Breast epithelium (tissue), 4 donors: Measurements from ENCODE around the gene KRTAP4-9. TPM values are rescaled to one million over a fixed set of nuclear protein-coding genes. Genes with fewer than 3 reads are reported as not detected.
"Not testable (repeated sequence)": the region's sequence is repeated elsewhere in the genome, so short reads cannot be mapped to it uniquely, and the experiment has no call there.

Experiments used
- DNase-seq, 2 donors: peaks; one replicate each; pipeline ENCODE4 v3.0.0-alpha.2; 2019; ENCODE audit warnings: low spot score in 2 of 2
- H3K27ac ChIP-seq, 2 donors: fragments of 200-600 bp; sonication (generic) in 1 of 2; one replicate each; pipeline ENCODE4 v1.5.1; 2016 to 2019; ENCODE audit warnings: mild to moderate bottlenecking in 1 of 2
- H3K27me3 ChIP-seq, 2 donors: fragments of 200-600 bp; sonication (generic) in 1 of 2; one replicate each; pipeline versions ENCODE4 v1.5.1 to v1.6.0; 2017 to 2019; ENCODE audit warnings: control low read depth in 1 of 2, mild to moderate bottlenecking in 1 of 2
- H3K36me3 ChIP-seq: fragments of 200-600 bp; one replicate; pipeline ENCODE4 v1.5.1; 2019
- H3K4me1 ChIP-seq, 2 donors: fragments of 200-600 bp; sonication (generic); one replicate each; pipeline ENCODE4 v1.5.1; 2016 to 2019; ENCODE audit warnings: control low read depth in 1 of 2
- H3K4me3 ChIP-seq, 3 donors: fragments of 200-600 bp; sonication (generic); 1 replicate in 2 of 3; 2 replicates in 1 of 3; pipeline ENCODE4 v1.5.1; 2016 to 2019; ENCODE audit warnings: mild to moderate bottlenecking in 3 of 3, moderate library complexity in 2 of 3
- H3K9me3 ChIP-seq, 2 donors: fragments of 200-600 bp; sonication (generic) in 1 of 2; one replicate each; pipeline ENCODE4 v1.5.1; 2016 to 2019; ENCODE audit warnings: control low read depth in 1 of 2
- POLR2A ChIP-seq: fragments of 450-650 bp; IDR thresholded peaks from one replicate; pipeline ENCODE4 v1.6.1; 2016; ENCODE audit warnings: antibody characterized with exemption, mild to moderate bottlenecking, moderate library complexity
- POLR2AphosphoS5 ChIP-seq, 3 donors: sonication (generic); formaldehyde crosslinking; IDR thresholded peaks; one replicate each; pipeline ENCODE4 v1.6.1; 2017; ENCODE audit warnings: antibody characterized with exemption in 3 of 3
- intact Hi-C: fragments of 100-400 bp; cut with DNase I; formaldehyde crosslinking; loops from one replicate; pipeline ENCODE4 v1.15.1; 2023; ENCODE audit warnings: low total_unique reads
- total RNA-seq, 3 donors: library from RNA; depleted of rRNA; stranded (reverse); fragments of >200 nt; gene quantifications; one replicate each; pipeline ENCODE4 v1.1.0, GENCODE V29; 2016
- TF ChIP-seq, protein P1 (sequence below), 3 donors: fragments of 450-650 bp; IDR thresholded peaks; one replicate each; pipeline ENCODE4 v1.5.1; 2016 to 2017; ENCODE audit warnings: antibody characterized with exemption in 3 of 3, mild to moderate bottlenecking in 3 of 3, moderate library complexity in 3 of 3

KRTAP4-9 gene
- total RNA-seq, 3 donors from 2014 or later, result not detected

DNA sequence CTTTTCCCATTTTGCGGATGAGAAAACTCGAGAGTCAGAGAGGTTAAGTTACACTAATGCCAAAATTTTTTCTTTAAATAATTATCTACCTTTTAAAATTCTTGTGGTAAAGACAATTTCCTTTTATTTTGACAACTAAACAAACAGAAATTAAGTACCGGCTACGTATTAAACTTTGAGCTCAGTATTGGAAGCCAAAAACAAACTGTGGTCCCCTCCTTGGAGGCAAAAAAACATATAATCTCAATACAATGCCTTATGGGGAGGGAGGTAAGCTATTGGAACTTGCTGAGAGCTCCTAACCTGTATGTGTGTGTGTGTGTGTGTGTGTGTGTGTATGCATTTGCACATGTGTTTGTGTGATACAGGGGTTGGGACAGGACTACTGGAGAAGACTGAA is 41.7 kb upstream of the KRTAP4-9 start:
- Histone ChIP-seq H3K27ac (no peak overlapping the region), H3K9me3 (no peaks in the 10 kb centered on the region), H3K27me3 (no peaks in the 10 kb centered on the region), H3K4me3 (no peak overlapping the region), H3K36me3 (no peaks in the 10 kb centered on the region), H3K4me1 (no peaks in the 10 kb centered on the region)
- TF ChIP-seq, protein P1, sequence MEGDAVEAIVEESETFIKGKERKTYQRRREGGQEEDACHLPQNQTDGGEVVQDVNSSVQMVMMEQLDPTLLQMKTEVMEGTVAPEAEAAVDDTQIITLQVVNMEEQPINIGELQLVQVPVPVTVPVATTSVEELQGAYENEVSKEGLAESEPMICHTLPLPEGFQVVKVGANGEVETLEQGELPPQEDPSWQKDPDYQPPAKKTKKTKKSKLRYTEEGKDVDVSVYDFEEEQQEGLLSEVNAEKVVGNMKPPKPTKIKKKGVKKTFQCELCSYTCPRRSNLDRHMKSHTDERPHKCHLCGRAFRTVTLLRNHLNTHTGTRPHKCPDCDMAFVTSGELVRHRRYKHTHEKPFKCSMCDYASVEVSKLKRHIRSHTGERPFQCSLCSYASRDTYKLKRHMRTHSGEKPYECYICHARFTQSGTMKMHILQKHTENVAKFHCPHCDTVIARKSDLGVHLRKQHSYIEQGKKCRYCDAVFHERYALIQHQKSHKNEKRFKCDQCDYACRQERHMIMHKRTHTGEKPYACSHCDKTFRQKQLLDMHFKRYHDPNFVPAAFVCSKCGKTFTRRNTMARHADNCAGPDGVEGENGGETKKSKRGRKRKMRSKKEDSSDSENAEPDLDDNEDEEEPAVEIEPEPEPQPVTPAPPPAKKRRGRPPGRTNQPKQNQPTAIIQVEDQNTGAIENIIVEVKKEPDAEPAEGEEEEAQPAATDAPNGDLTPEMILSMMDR (IDR thresholded peaks at IDR 0.05), result no peak
- no peak for TF ChIP-seq POLR2A
- TF ChIP-seq POLR2AphosphoS5 (IDR thresholded peaks at IDR 0.05), result no peak
- intact Hi-C loops, result no loop called here
- DNase-seq, result no peak

DNA sequence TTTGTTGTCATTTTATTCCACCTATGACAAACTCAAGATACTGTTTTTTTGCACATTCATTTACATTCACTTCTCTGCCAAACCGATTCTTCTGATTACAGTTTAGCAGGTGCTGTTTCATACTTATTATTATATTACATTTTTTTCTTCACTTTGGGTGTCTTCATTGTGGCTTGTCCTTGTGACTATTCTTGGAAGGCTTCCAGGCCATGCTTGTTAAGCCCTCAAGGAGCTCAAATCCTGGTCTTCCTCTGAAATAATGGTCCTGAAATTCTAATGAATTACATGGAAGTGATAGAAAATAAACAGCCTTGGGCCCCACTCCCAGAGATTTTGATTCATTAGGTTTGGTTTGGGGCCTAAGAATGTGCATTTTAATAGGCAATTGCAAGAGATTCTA is 40.9 kb upstream of the KRTAP4-9 start:
- H3K27ac ChIP-seq, result no peak overlapping the region
- H3K4me3 ChIP-seq, result no peak overlapping the region
- TF ChIP-seq POLR2AphosphoS5 (IDR thresholded peaks at IDR 0.05), result no peak
- TF ChIP-seq POLR2A, result no peak
- TF ChIP-seq, protein P1 (IDR thresholded peaks at IDR 0.05), result no peak
- DNase-seq, result no peak
- H3K36me3 ChIP-seq, result no peaks in the 10 kb centered on the region
- H3K27me3 ChIP-seq, result no peaks in the 10 kb centered on the region
- intact Hi-C loops, result no loop called here
- H3K4me1 ChIP-seq, result no peaks in the 10 kb centered on the region
- no peaks in the 10 kb centered on the region for H3K9me3 ChIP-seq

DNA sequence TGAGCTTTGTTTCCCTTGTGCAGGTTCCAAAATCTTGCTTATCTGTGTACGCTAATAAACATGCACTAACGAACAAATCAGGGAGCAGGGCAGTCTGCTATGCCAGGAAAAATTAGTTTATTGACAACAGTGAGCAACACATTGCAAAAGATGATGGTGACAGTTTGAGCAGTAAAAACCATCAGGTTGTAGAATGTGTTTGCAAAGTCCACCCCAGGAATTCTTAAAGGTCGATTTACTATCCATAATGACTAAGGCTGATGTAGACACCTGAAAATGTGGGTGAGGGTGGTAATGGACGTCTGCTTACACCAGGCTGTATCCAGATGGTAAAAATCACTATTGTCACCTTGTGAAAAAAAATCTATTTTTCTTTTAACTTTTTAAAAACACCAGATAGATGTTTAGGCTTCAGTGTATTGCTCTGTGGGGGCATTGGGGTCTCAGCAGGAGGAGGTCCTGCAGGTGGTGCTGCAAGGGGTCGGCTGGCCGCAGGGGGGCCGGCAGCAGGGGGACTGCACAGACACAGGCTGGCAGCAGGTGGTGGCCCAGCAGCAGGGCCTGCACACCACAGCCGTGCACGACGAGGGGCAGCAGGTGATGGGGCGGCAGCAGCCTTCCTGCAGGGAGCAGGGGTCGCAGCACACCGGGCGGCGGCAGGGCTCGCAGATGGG is 40.0 kb upstream of the KRTAP4-9 start:
- H3K27ac ChIP-seq, result not testable (repeated sequence)

DNA sequence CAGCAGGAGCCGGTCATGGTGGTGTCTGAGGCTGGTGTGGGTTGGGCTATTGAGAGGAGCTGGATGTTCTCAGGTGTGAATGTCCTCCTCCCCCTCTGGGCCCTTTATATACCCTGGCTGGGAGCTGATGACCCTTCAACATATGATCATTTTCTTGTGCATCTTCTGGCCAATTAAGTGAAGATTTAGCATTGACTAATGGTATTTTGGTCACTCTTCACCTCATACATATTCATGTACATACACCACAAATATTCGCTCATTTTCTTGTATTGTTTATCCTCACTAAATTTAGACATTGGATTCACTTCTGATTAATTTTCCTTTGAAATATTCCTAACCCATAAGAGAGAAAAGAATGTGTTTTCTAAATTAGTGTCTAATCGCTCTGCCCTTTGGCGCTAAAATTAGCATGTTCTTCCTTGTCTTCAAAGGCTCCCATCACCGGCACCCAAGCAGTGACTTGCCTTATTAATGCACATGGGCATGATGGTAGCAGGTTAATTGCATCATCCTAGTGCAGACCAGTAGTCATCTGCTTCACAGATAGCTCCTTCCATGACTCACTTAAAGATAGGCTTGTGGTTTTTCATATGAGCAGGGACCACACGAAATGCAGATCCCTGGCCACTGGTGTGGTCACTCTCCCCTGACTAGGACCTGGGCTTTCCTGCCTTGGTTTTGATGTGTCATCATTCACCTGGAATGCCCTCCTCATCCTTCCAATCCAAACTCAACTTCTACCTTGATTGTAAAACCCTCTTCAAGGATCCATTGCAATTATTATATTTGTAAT is 39.2 kb upstream of the KRTAP4-9 start, which contains the start of gene KRTAP2-4:
KRTAP2-4 (minus strand) TSS at position 51 of the 796 bp plus-strand sequence; CDS start at position 17, 34 bp downstream.
- H3K27me3 ChIP-seq, result no peaks in the 10 kb centered on the region
- no peak within 1 kb of the TSS for H3K4me3 ChIP-seq
- H3K36me3 ChIP-seq, result no peaks in the 10 kb centered on the region
- DNase-seq, result no peak
- H3K27ac ChIP-seq, result no peak within 1 kb of the TSS
- intact Hi-C loops, result no loop called here
- H3K9me3 ChIP-seq, result no peaks in the 10 kb centered on the region
- TF ChIP-seq POLR2AphosphoS5 (IDR thresholded peaks at IDR 0.05) (no peak), POLR2A (no peak)
- TF ChIP-seq, protein P1 (IDR thresholded peaks at IDR 0.05), result no peak
- no peaks in the 10 kb centered on the region for H3K4me1 ChIP-seq

More for the DNA sequence above, 40.0 kb upstream of the KRTAP4-9 start:
- H3K27me3 ChIP-seq, H3K4me3 ChIP-seq, H3K4me1 ChIP-seq, DNase-seq, intact Hi-C loops, H3K9me3 ChIP-seq, H3K36me3 ChIP-seq: not testable (repeated sequence)

DNA sequence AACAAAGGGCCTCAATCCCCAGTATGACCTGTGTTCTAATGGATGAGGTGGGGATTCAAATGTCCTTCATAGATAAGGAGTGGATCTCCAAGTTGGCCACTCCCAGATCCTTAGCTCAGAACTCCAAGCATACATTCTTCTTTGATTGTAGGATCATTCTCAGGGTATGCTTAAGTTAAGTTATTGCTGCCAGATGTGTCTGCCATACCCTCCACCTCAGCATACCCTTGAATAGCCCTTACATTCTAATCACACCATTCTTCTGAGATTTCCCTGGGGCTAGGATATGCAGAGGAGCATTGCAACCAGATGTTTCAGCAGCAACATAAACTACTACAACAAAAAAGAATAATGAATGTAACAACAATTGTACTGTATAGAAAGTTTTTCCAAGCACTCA is 37.9 kb upstream of the KRTAP4-9 start:
- Histone ChIP-seq H3K4me3 (no peak overlapping the region), H3K27me3 (no peaks in the 10 kb centered on the region), H3K36me3 (no peaks in the 10 kb centered on the region), H3K27ac (no peak overlapping the region), H3K4me1 (no peaks in the 10 kb centered on the region), H3K9me3 (no peaks in the 10 kb centered on the region)
- no peak for DNase-seq
- intact Hi-C loops, result no loop called here
- TF ChIP-seq POLR2A, result no peak
- TF ChIP-seq POLR2AphosphoS5 (IDR thresholded peaks at IDR 0.05), result no peak

DNA sequence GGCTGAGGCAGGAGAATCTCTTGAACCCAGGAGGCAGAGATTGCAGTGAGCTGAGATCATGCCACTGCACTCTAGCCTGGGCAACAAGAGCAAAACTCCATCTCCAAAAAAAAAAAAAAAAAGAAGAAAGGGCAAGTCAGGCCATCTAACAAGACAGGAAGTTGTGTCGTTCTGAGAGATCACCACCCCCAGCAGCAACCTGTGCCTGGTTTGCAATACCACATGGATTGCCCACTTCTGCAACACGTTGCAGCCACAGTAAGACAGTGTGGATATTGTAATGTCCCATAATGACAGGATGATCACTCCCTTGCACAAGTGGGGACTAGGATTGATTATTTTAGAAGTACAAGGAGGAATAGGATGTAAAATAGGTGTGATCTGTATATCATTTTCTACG is 36.2 kb upstream of the KRTAP4-9 start:
- no peak for DNase-seq
- Histone ChIP-seq H3K9me3 (no peaks in the 10 kb centered on the region), H3K27ac (no peak overlapping the region), H3K4me3 (no peak overlapping the region), H3K36me3 (no peaks in the 10 kb centered on the region), H3K27me3 (no peaks in the 10 kb centered on the region), H3K4me1 (no peaks in the 10 kb centered on the region)
- intact Hi-C loops, result no loop called here
- TF ChIP-seq POLR2AphosphoS5 (IDR thresholded peaks at IDR 0.05) (no peak), POLR2A (no peak)
- TF ChIP-seq, protein P1 (IDR thresholded peaks at IDR 0.05), result no peak
